ENCODE measurements around the gene ZNF441.
"Not testable (repeated sequence)": the region's sequence is repeated elsewhere in the genome, so short reads cannot be mapped to it uniquely, and the experiment has no call there.

The ZNF441 gene

DNA sequence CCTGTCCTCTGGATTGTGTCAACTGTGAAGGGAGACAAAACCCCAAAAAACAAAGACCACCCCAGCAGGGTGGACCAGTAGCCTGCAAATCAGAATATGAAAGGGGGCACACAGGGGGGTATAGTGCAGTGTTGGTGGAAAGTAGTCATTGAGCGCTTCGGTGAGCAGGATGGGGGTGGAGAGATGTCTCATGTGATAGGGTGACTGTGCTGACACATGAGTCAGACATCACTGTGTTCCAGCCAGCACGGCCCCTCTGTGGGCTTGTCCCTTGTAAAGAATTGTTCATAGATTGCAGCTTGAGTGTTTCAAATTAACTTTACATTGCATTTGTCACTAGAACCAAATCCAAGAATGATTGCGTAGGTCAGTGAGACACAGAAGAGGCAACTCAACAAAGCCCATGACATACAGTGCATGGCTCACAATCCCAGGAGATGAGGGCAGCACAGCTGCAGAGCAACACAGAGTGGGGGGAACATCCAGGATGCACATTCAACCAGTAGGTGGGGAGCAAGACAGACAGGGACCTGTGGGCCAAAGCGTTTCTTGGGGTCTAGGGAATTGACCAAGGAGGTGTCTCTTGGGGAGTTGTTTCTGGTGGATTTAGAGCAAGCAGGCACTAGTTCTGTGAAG is 54.8 kb downstream of the ZNF441 start:
- DNase-seq (ENCODE audit: low read depth) = peak; percentile 26
- no peak overlapping the region for H3K4me3 ChIP-seq (ENCODE audit: low read depth, low read length)
- TF ChIP-seq CTCF (conservative IDR thresholded peaks at IDR 0.05; ENCODE audit: low read depth, low read length) = no peak

DNA sequence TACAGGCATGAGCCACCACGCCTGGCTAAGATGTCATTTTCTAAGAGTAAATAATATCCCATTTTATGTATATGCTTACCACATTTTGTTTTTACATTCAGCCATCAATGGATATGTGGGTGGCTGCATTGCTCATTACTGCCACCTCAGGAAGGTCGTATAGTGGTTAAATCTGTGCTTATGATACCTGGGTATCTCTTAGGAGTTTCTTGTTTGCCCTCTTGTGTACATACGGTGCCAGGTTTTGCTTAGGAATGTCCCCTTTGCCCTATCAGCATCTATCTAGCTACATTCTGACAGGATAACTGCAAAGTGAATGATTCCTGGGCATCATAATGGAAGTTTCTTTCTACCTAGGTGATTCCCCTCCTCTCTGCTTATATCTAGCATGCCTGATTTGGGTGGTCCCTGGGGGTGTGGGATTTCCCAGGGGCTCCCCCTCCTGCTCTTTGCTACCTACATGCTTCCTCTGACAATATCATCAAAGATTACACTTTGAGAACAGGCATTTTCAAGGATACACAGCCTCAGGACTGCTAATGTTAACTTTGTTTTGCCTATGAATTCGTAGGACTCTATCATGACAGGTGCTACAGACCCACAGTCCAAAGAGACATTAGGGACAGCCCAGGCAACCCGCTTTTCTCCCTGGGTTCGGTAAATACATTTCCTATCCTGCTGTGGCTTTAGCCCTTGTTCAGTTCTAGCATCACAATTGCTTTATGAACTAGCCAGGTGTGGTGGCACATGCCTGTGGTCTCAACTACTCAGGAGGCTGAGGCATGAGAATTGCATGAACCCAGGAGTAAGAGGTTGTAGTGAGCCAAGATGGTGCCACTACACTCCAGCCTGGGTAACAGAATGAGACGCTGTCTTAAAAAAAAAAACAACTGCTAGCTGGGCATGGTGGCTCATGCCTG is 62.4 kb downstream of the ZNF441 start:
- not testable (repeated sequence) for H3K4me3 ChIP-seq (ENCODE audit: low read depth, low read length); DNase-seq (ENCODE audit: low read depth)

DNA sequence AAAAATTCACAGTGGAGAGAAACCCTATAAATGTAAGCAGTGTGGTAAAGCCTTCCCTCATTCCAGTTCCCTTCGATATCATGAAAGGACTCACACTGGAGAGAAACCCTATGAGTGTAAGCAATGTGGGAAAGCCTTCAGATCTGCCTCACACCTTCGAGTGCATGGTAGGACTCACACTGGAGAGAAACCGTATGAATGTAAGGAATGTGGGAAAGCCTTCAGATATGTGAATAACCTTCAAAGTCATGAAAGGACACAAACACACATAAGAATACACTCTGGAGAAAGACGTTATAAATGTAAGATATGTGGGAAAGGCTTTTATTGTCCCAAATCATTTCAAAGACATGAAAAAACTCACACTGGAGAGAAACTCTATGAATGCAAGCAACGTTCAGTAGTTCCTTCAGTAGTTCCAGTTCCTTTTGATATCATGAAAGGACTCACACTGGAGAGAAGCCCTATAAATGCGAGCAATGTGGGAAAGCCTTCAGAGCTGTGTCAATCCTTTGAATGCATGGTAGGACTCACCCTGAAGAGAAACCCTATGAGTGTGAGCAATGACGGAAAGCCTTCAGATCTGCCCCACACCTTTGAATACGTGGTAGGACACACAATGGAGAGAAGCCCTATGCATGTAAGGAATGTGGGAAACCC is 65.6 kb downstream of the ZNF441 start:
- DNase-seq (ENCODE audit: low read depth) = no peak
- no peak overlapping the region for H3K4me3 ChIP-seq (ENCODE audit: low read depth, low read length)
- TF ChIP-seq CTCF (conservative IDR thresholded peaks at IDR 0.05; ENCODE audit: low read depth, low read length) = no peak

- H3K4me3 ChIP-seq (ENCODE audit: low read depth, low read length) = no peak overlapping the region
- no peak for DNase-seq (ENCODE audit: low read depth)
- no peak for TF ChIP-seq CTCF (conservative IDR thresholded peaks at IDR 0.05; ENCODE audit: low read depth, low read length)
Measured at GRCh38 chr19:11833541-11833940, 66.7 kb downstream of the ZNF441 start.
